Suprapubic skin (tissue), 4 donors: Measurements from ENCODE around the gene AAMP. TPM values are rescaled to one million over a fixed set of nuclear protein-coding genes. Genes with fewer than 3 reads are reported as not detected.

ENCODE experiments used
- DNase-seq, 2 donors: peaks; one replicate each; pipeline ENCODE4 v3.0.0-alpha.2; 2019; ENCODE audit warnings: low spot score in 2 of 2
- H3K27ac ChIP-seq: fragments of 200-600 bp; sonication (generic); one replicate; pipeline ENCODE4 v1.5.1; 2019
- H3K27me3 ChIP-seq: fragments of 200-600 bp; sonication (generic); one replicate; pipeline ENCODE4 v1.5.1; 2019
- H3K36me3 ChIP-seq: fragments of 200-600 bp; sonication (generic); one replicate; pipeline ENCODE4 v1.5.1; 2019
- H3K4me1 ChIP-seq: fragments of 200-600 bp; sonication (generic); one replicate; pipeline ENCODE4 v1.5.1; 2019
- H3K4me3 ChIP-seq: fragments of 200-600 bp; sonication (generic); one replicate; pipeline ENCODE4 v1.5.1; 2019; ENCODE audit warnings: mild to moderate bottlenecking
- H3K9me3 ChIP-seq: fragments of 200-600 bp; sonication (generic); one replicate; pipeline ENCODE4 v1.5.1; 2019
- EP300 ChIP-seq: sonication (generic); formaldehyde crosslinking; IDR thresholded peaks from one replicate; pipeline ENCODE4 v1.6.1; 2017; ENCODE audit warnings: antibody characterized with exemption
- POLR2A ChIP-seq, 2 donors: fragments of 450-650 bp; IDR thresholded peaks; one replicate each; pipeline ENCODE4 v1.6.1; 2017; ENCODE audit warnings: antibody characterized with exemption in 2 of 2, mild to moderate bottlenecking in 2 of 2, moderate library complexity in 2 of 2
- POLR2AphosphoS5 ChIP-seq, 3 donors: sonication (generic); formaldehyde crosslinking; IDR thresholded peaks; one replicate each; pipeline ENCODE4 v1.6.1; 2017; ENCODE audit warnings: antibody characterized with exemption in 3 of 3
- WGBS: methylation state at CpG from one replicate; pipeline ENCODE4 v1.1.5; 2018; 5-methylcytosine and 5-hydroxymethylcytosine counted together
- total RNA-seq, 4 donors: library from RNA; depleted of rRNA; stranded (reverse); fragments of >200 nt; gene quantifications; one replicate each; pipeline ENCODE4 v1.1.0, GENCODE V29; 2016
- TF ChIP-seq, protein P1 (sequence below), 2 donors: fragments of 200-600 bp in 1 of 2; fragments of 450-650 bp in 1 of 2; sonication (generic) in 1 of 2; IDR thresholded peaks; one replicate each; pipeline ENCODE4 v1.5.1; 2016 to 2019; ENCODE audit warnings: antibody characterized with exemption in 2 of 2, mild to moderate bottlenecking in 1 of 2, moderate library complexity in 1 of 2

AAMP gene
- total RNA-seq, 4 donors from 2014 or later, result 103 to 154 (median 144) TPM

DNA sequence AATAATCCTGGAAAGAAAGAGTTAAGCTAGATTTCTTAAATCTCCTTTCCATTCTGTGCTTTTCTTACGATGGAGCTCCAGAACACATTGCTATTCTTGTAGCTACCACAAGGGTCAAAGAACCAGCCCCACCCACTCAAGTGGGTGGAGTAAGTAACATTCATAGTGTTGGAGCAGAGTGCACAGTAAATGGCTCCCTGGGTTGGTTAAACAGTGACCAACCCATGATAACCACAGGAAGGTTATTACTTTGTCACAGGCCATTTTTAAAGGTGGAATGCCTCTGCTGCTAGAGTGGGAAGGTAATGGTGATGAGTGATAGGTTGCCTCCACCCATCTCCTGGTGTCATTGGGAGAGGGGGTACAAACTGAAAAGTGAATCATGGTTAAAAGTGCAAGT, 39.1 kb downstream of the AAMP start:
- Histone ChIP-seq H3K4me3 (no peak overlapping the region), H3K36me3 (peaks cover 89% of the 10 kb centered on the region), H3K9me3 (no peaks in the 10 kb centered on the region), H3K27me3 (no peaks in the 10 kb centered on the region), H3K4me1 (peaks cover 31% of the 10 kb centered on the region), H3K27ac (no peak overlapping the region)
- DNase-seq, result no peak
- 7% methylated on average over 1 of the region's 1 CpG for WGBS
- TF ChIP-seq, protein P1, sequence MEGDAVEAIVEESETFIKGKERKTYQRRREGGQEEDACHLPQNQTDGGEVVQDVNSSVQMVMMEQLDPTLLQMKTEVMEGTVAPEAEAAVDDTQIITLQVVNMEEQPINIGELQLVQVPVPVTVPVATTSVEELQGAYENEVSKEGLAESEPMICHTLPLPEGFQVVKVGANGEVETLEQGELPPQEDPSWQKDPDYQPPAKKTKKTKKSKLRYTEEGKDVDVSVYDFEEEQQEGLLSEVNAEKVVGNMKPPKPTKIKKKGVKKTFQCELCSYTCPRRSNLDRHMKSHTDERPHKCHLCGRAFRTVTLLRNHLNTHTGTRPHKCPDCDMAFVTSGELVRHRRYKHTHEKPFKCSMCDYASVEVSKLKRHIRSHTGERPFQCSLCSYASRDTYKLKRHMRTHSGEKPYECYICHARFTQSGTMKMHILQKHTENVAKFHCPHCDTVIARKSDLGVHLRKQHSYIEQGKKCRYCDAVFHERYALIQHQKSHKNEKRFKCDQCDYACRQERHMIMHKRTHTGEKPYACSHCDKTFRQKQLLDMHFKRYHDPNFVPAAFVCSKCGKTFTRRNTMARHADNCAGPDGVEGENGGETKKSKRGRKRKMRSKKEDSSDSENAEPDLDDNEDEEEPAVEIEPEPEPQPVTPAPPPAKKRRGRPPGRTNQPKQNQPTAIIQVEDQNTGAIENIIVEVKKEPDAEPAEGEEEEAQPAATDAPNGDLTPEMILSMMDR (IDR thresholded peaks at IDR 0.05), result peak in 1 of 2 donors; percentile 12
- TF ChIP-seq POLR2AphosphoS5 (IDR thresholded peaks at IDR 0.05), result no peak
- no peak for TF ChIP-seq POLR2A (IDR thresholded peaks at IDR 0.05)

DNA sequence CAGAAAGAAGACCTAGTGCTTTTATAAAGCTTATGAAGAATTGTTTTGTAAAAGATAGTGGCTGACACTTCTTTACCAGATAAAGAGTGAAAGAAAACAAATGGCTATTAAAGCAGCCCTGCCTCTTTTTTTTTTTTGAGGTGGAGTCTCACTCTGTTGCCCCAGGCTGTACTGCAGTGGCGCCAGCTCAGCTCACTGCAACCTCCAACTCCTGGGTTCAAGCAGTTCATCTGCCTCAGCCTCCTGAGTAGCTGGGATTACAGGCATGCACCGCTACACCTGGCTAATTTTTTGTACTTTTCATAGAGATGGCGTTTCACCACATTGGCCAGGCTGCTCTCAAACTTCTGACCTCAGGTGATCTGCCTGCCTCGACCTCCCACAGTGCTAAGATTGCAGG, 40.1 kb downstream of the AAMP start:
- WGBS, result 45% methylated on average over 4 of the region's 4 CpGs
- Histone ChIP-seq H3K36me3 (peaks cover 89% of the 10 kb centered on the region), H3K4me1 (peaks cover 34% of the 10 kb centered on the region), H3K9me3 (no peaks in the 10 kb centered on the region), H3K27ac (peak overlapping the region; percentile 14), H3K27me3 (no peaks in the 10 kb centered on the region), H3K4me3 (no peak overlapping the region)
- TF ChIP-seq POLR2A (IDR thresholded peaks at IDR 0.05) (no peak), EP300 (no peak)
- no peak for DNase-seq

DNA sequence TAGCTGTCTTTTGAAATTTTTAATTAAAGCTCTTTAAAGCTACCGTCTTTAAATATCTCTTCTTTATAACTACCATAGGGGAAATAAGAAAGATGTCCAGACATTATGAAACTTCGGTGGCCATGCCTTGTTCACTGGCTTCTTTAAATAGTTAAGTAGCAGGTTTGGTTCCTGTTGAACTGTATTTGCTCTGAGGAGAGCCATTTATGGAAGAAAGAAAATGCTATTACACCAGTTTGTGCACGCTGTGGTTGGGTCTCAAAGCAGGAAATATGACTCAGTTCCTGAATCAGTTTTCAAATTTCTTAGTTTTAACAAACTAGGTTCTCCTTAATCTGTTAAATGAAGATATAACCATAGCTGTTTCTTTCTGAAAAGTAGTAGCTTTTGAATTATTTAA, 40.7 kb downstream of the AAMP start:
- Histone ChIP-seq H3K27ac (peak overlapping the region; percentile 14), H3K9me3 (no peaks in the 10 kb centered on the region), H3K27me3 (no peaks in the 10 kb centered on the region), H3K4me3 (no peak overlapping the region), H3K4me1 (peaks cover 34% of the 10 kb centered on the region), H3K36me3 (peaks cover 89% of the 10 kb centered on the region)
- no peak for TF ChIP-seq POLR2AphosphoS5 (IDR thresholded peaks at IDR 0.05)
- TF ChIP-seq POLR2A (IDR thresholded peaks at IDR 0.05), result no peak
- no peak for TF ChIP-seq EP300
- TF ChIP-seq, protein P1 (IDR thresholded peaks at IDR 0.05), result no peak
- 25% methylated on average over 3 of the region's 3 CpGs for WGBS
- no peak for DNase-seq

DNA sequence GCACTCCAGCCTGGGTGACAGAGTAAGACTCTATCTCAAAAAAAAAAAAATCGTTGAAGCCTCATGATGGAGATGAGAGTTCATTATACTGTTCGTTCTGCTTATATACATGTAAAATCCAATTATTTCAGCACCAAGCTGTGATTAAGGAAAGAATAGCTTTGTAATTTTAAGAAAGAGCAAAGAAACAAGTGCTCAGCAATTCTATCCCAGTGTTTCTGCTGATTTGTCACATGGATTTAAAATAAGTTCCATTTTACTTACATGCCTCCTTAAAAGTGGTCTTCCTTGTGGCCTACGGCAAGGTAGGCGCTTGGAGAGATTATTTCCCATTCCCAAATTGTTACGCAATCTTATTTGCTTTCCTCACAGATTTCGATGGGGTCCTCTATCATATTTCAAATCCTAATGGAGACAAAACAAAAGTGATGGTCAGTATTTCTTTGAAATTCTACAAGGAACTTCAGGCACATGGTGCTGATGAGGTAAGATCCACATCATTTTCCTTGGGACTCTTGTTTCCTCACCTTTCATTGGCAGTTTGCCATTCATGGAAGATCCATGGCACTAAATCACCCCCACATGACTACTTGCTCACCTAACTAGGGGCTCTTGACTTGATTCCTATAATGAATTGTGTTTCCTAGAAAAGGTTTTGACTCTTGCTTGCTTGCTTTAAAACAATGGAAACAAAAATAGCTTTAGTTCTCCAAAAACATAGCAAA, 41.4 kb downstream of the AAMP start:
- Histone ChIP-seq H3K36me3 (peaks cover 86% of the 10 kb centered on the region), H3K9me3 (no peaks in the 10 kb centered on the region), H3K4me3 (no peak overlapping the region), H3K27ac (no peak overlapping the region), H3K27me3 (no peaks in the 10 kb centered on the region), H3K4me1 (peaks cover 40% of the 10 kb centered on the region)
- DNase-seq, result no peak
- TF ChIP-seq, protein P1 (IDR thresholded peaks at IDR 0.05), result no peak
- no peak for TF ChIP-seq POLR2AphosphoS5 (IDR thresholded peaks at IDR 0.05)
- no peak for TF ChIP-seq POLR2A (IDR thresholded peaks at IDR 0.05)
- TF ChIP-seq EP300, result no peak
- 89% methylated on average over 6 of the region's 6 CpGs for WGBS

DNA sequence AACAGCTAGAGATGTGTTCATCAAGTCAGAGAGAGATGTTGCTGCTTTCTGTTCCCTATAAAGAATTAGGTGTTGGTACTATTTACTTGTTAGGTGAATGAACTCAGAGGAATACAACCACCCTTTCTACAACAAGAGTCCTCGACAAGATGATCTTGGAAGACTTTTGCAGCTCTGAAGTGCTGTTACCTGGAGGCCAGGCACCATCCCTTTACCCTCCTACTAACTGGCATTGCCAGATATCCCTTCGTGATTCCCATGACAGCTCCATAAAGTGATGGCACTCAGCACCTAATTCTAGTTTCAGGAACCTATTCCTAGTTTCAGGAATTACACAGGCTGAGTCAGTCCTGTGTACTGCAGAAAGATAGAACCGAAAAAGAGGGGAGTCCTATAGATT, 43.0 kb downstream of the AAMP start:
- Histone ChIP-seq H3K27ac (no peak overlapping the region), H3K36me3 (peaks cover 73% of the 10 kb centered on the region), H3K4me1 (peaks cover 56% of the 10 kb centered on the region), H3K4me3 (no peak overlapping the region), H3K9me3 (no peaks in the 10 kb centered on the region), H3K27me3 (no peaks in the 10 kb centered on the region)
- WGBS, result 71% methylated on average over 3 of the region's 3 CpGs
- TF ChIP-seq POLR2A (IDR thresholded peaks at IDR 0.05) (no peak), POLR2AphosphoS5 (IDR thresholded peaks at IDR 0.05) (no peak)
- no peak for DNase-seq

DNA sequence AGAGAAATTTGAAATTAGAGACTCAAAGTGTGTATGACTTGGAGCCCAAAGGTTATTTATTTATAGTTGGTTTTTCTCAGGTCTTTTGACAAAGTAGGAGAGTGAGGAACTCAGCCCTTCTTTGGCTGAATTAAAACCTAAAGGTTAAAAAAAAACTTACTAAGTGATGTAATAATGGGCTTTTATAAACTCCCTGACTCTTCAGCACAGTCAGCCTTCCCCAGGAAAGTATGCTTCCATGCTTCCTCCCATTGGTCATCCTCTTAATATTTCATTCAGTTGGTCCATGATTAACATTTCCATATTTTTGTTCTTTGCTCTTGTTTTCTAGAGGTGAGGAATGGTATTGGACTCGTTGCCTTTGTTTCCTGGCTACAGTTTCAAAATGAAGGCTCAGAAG, 45.8 kb downstream of the AAMP start:
- Histone ChIP-seq H3K4me1 (peaks cover 65% of the 10 kb centered on the region), H3K36me3 (peaks cover 53% of the 10 kb centered on the region), H3K4me3 (no peak overlapping the region), H3K27ac (no peak overlapping the region), H3K9me3 (no peaks in the 10 kb centered on the region), H3K27me3 (no peaks in the 10 kb centered on the region)
- 67% methylated on average over 1 of the region's 1 CpG for WGBS
- TF ChIP-seq EP300 (no peak), POLR2AphosphoS5 (IDR thresholded peaks at IDR 0.05) (no peak), POLR2A (IDR thresholded peaks at IDR 0.05) (no peak)
- TF ChIP-seq, protein P1 (IDR thresholded peaks at IDR 0.05), result no peak
- no peak for DNase-seq
